GM12864 (cell line): ENCODE results near the gene SIVA1.
A peak's percentile ranks its signal among the peaks of the same experiment; 100 is the strongest.

ENCODE experiments used
- DNase-seq: peaks from one replicate; pipeline ENCODE4 v3.0.0-alpha.2; 2011; ENCODE audit warnings: low read depth
- H3K4me3 ChIP-seq: 2 replicates; pipeline ENCODE4 v1.5.1; 2011; ENCODE audit warnings: mild to moderate bottlenecking, low read depth, low read length, control low read depth
- TF ChIP-seq, protein P1 (sequence below): IDR thresholded peaks from 2 replicates; pipeline ENCODE4 v1.5.1; 2011; ENCODE audit warnings: low read depth, mild to moderate bottlenecking, moderate library complexity, low read length, control low read depth, inconsistent platforms; ENCODE audit errors: missing control alignments

Gene SIVA1

DNA sequence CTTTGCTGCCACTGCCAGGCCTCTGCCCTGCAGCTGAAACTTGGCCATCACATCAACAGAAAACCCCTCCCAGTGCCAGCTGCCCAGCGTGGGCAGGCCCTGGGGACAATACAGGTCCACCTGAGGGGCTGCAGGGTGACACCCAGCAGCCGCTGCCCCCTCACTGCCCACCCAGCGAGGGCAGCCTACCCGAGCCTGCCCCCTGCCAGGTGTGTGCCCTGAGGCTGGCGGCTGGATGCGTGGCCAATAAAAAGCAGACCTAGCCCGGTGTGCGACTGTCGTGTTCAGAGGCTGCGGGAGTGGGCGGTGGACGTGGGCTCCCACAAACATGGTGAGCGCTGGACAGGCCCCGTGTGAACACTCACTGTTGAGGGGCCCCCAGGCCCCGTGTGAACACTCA is 33.6 kb upstream of the SIVA1 start:
- TF ChIP-seq, protein P1, sequence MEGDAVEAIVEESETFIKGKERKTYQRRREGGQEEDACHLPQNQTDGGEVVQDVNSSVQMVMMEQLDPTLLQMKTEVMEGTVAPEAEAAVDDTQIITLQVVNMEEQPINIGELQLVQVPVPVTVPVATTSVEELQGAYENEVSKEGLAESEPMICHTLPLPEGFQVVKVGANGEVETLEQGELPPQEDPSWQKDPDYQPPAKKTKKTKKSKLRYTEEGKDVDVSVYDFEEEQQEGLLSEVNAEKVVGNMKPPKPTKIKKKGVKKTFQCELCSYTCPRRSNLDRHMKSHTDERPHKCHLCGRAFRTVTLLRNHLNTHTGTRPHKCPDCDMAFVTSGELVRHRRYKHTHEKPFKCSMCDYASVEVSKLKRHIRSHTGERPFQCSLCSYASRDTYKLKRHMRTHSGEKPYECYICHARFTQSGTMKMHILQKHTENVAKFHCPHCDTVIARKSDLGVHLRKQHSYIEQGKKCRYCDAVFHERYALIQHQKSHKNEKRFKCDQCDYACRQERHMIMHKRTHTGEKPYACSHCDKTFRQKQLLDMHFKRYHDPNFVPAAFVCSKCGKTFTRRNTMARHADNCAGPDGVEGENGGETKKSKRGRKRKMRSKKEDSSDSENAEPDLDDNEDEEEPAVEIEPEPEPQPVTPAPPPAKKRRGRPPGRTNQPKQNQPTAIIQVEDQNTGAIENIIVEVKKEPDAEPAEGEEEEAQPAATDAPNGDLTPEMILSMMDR: no peak
- no peak for DNase-seq
- no peak overlapping the region for H3K4me3 ChIP-seq

GRCh38 chr14:104721505-104722431 is 31.2 kb upstream of the SIVA1 start:
- no peak for DNase-seq
- TF ChIP-seq, protein P1: no peak
- H3K4me3 ChIP-seq: no peak overlapping the region

DNA sequence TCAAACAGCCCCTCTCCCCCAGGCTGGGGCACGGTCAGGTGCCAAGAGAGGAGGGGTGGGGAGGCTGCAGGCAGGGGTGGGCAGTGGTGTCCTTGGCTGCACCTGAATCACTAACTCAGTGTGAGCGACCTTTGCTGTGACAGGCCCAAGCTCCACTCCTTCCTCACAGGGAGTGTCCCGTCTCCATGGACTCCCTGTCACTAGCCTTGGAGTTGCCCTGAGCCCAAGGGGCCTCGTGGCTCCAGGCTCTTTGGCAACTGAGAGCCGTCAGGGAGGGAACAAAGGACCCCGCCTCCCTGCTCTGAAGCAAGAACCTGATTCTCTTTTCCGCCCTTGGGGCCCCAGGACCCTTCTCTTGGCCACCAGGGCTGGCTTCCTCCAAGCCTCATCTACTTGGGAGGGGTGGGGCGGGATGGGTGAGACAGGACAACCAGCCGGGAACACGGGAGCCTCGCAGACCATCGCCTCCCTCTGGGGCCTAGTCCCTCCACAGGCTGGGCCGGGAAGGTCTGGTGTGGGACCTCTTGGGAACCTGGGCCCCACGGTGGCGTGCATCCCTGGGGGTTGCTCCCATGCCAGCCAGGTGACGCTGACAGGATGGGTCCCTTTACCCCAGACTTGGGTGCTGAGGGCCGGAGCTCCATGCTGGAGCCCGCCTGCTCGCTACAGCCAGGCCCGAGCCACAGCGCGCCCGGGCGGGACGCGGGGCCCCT is 29.9 kb upstream of the SIVA1 start:
- no peak for DNase-seq
- no peak overlapping the region for H3K4me3 ChIP-seq
- TF ChIP-seq, protein P1: no peak

DNA sequence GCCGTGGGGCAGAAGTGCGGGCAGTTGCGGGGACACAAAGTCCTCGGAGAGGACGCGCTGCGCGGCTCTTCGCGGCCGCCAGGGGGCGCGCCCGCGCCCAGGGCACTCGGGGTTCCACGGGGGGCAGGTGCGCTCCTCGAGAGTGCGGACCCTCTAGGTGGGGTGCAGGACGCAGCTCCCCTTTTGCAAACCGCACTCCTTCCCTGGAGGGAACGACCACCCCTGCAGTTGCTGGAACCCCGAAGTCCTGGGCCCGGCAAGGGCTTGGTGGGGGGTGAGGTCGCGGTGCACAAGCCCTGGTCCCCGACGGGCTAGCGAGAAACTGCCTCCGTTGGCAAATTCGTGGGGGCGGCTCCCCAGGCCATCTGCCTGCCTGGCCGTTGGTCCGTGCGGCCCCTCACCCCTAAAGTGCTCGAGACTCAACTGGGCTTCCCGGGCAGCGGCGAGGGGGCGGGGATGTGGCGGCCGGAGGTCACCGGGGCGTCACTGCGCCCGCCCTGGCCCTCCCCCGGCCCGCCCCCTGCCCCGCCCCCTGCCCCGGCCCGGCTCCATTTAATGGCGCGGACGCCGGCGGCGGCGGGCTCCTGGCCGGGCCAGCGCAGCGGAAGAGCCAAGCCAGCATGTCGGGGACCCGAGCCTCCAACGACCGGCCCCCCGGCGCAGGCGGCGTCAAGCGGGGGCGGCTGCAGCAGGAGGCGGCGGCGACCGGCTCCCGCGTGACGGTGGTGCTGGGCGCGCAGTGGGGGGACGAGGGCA is 29.1 kb upstream of the SIVA1 start, which contains the start of gene ADSS1:
ADSS1 (plus strand) TSS at position 579 of the 756 bp plus-strand sequence; CDS start at position 621, 42 bp downstream.
- H3K4me3 ChIP-seq: peak within 1 kb of the TSS; percentile 69
- TF ChIP-seq, protein P1: peak; percentile 98
- no peak for DNase-seq

GRCh38 chr14:104724407-104724980 is 28.5 kb upstream of the SIVA1 start:
- DNase-seq: no peak
- TF ChIP-seq, protein P1: no peak
- peak overlapping the region; percentile 69 for H3K4me3 ChIP-seq

- TF ChIP-seq, protein P1: peak; percentile 5
- DNase-seq: no peak
- no peak overlapping the region for H3K4me3 ChIP-seq
Measured at GRCh38 chr14:104724981-104725771, 27.8 kb upstream of the SIVA1 start.
